Heart left ventricle (tissue), 16 donors: ENCODE measurements around the gene RBP5. TPM values are rescaled to one million over a fixed set of nuclear protein-coding genes. Genes with fewer than 3 reads are reported as not detected.
A peak's percentile ranks its signal among the peaks of the same experiment; 100 is the strongest.

Experiments
- ATAC-seq, 4 donors: fragments of 200-7000 bp; cut with Tn5 transposase; one replicate each; pipeline ENCODE4 v1.9.1; 2020 to 2022; ENCODE audit warnings: moderate library complexity in 4 of 4, mild to moderate bottlenecking in 3 of 4, moderate number of reproducible peaks in 1 of 4
- DNase-seq, 5 donors: peaks; one replicate each; pipeline ENCODE4 v3.0.0-alpha.2; 2020
- H3K27ac ChIP-seq, 12 donors: fragments of 200-600 bp; sonication (generic) in 4 of 12; one replicate each; pipeline versions ENCODE4 v1.5.0 to v1.8.0; 2016 to 2022; ENCODE audit warnings: mild to moderate bottlenecking in 2 of 12
- H3K27me3 ChIP-seq, 9 donors: fragments of 200-600 bp; sonication (generic) in 2 of 9; one replicate each; pipeline versions ENCODE4 v1.5.1 to v1.8.0; 2016 to 2022; ENCODE audit warnings: mild to moderate bottlenecking in 3 of 9
- H3K36me3 ChIP-seq, 9 donors: fragments of 200-600 bp; sonication (generic) in 2 of 9; one replicate each; pipeline versions ENCODE4 v1.5.0 to v1.8.0; 2018 to 2022; ENCODE audit warnings: mild to moderate bottlenecking in 2 of 9
- H3K4me1 ChIP-seq, 12 donors: fragments of 200-600 bp; sonication (generic) in 4 of 12; one replicate each; pipeline versions ENCODE4 v1.5.0 to v1.8.0; 2016 to 2022; ENCODE audit warnings: mild to moderate bottlenecking in 3 of 12
- H3K4me3 ChIP-seq, 12 donors: fragments of 200-600 bp; sonication (generic) in 4 of 12; one replicate each; pipeline versions ENCODE4 v1.5.0 to v1.8.0; 2017 to 2022; ENCODE audit warnings: mild to moderate bottlenecking in 9 of 12, moderate library complexity in 4 of 12
- H3K9me3 ChIP-seq, 12 donors: fragments of 200-600 bp; sonication (generic) in 4 of 12; one replicate each; pipeline versions ENCODE4 v1.5.0 to v1.8.0; 2016 to 2022; ENCODE audit warnings: mild to moderate bottlenecking in 1 of 12
- CTCF ChIP-seq, 12 donors: fragments of 200-600 bp; sonication (generic) in 4 of 12; IDR thresholded peaks; one replicate each; pipeline versions ENCODE4 v1.5.0 to v1.8.0; 2018 to 2022; ENCODE audit warnings: antibody characterized with exemption in 12 of 12, mild to moderate bottlenecking in 5 of 12
- POLR2A ChIP-seq, 2 donors: fragments of 450-650 bp; IDR thresholded peaks; one replicate each; pipeline ENCODE4 v1.6.1; 2017; ENCODE audit warnings: antibody characterized with exemption in 2 of 2, mild to moderate bottlenecking in 2 of 2, moderate library complexity in 2 of 2
- WGBS, 4 donors: extraction: QIAGEN DNeasy Blood & Tissue Kit in 2 of 4; methylation state at CpG; one replicate each; pipeline versions ENCODE4 v1.1.5 to v1.1.7; 2013 to 2018; 5-methylcytosine and 5-hydroxymethylcytosine counted together
- intact Hi-C, 10 donors: fragments of 100-400 bp; cut with DNase I; formaldehyde crosslinking; loops; one replicate each; pipeline versions ENCODE4 v1.11.1 to v1.14.2; 2022
- polyA plus RNA-seq, 2 donors: library from polyadenylated mRNA; stranded (reverse); fragments of 200-250 nt; gene quantifications; one replicate each; pipeline ENCODE4 v1.2.3, GENCODE V29; 2013
- total RNA-seq, 9 donors: library from RNA; depleted of rRNA in 2 of 9; stranded (reverse); fragments of >200 nt in 2 of 9; fragmentation: NEBNext Ultra II Directional in 3 of 9; extraction: Animal tissue kit (Norgen Biotek cat#: 25700) in 3 of 9; gene quantifications; one replicate each; pipeline versions ENCODE4 v1.1.0 to v1.2.4, GENCODE V29; 2016 to 2023
- donor health status: ischemic (EF 13 %, LVEDD 7.1; RV severe dilation, severe dysfunction).
- donor health status: healthy with polysubstance abuse.
- donor health status: DM: no; HTN: yes; CAD: no.
- donor health status: DM: no; HTN: no; CAD: no.
- donor health status: ischemic (EF 25% LVEDD 6.9; RV normal size, moderate dysfunction).
- donor health status: ischemic (EF 25% LVEDD 5.7; RV mildly dilated, moderate dysfunction).
- donor health status: healthy.
- donor health status: DM: yes; HTN: yes; CAD: no.
- donor health status: ischemic (EF 35%, LVEDD 5.7; RV mildly dilated, moderate dysfunction).
- donor health status: nonischemic (EF 11% LVEDD 7.7; RV severe dilation, severe dysfunction).
- donor health status: DM: yes; HTN: yes; CAD: no.
- donor health status: PGD.
- donor health status: ischemic (EF 29% LVEDD 5.4; RV normal size, mild dysfunction).
- donor health status: nonischemic (EF 23%, LVEDD 6.1; RV moderate dilation, normal function).

The RBP5 gene
- total and polyA plus RNA-seq, 11 donors, result 0.34 to 2.1 (median 0.90) TPM; not detected in 7

DNA sequence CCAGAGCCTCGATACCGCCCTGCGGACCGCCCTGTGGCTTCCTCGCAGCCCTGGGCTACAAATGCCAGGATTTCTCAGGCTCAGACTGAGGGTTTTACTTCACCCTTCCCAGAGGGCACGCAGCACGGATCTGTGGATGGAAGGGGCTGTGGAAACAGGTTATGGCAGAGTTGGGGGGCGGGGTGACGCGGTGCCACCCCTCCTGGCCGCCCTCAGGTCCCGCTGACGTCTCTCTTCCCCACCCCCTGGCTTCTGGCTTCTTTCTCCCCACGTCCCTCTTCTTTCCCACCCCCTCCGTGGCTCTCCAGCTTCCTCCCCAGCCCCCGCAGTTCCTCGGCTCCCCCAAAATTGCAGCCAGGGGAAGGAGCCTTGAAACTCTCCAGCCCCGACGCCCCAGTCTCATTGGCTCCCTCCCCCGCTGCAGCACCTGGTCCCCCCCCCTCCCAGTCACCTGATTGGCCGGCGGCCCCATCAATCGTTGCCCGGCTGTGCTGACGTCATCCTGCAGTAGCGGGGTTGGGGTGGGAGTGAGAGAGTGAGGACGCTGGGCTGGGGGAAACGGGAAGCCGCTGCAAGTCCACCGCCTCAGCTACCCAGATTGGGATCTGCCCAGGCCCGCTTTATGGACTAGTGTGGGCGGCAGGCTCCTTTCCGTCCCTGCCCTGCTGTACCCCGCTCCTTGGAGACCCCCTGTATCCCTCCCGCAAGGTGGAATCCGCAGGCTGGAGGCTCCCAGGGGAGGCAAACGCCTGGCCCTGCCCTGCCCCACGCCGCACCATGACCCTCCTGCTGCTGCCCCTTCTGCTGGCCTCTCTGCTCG is 1.4 kb upstream of the RBP5 start, which contains the start of gene CLSTN3:
Gene CLSTN3, plus strand, starts transcription at position 500 of the 820 bp plus-strand sequence. Its CDS starts 278 bp downstream, at position 778.
- peaks cover 0 to 19% (median 0%) of the 10 kb centered on the region in 9 donors for H3K27me3 ChIP-seq
- H3K4me3 ChIP-seq, result peak within 1 kb of the TSS; percentile 50 to 78 (median 64)
- H3K27ac ChIP-seq, result peak within 1 kb of the TSS in 10 of 12 donors; percentile 6 to 71 (median 48)
- WGBS, 4 donors, result 0 to 1% (median 0%) methylated on average over 24 to 40 of the region's 40 CpGs
- peak; percentile 81 to 93 (median 89) for DNase-seq
- peak; percentile 60 to 91 (median 82) for ATAC-seq
- H3K4me1 ChIP-seq, result peaks cover 0 to 29% (median 19%) of the 10 kb centered on the region in 12 donors
- no peaks in the 10 kb centered on the region for H3K9me3 ChIP-seq
- TF ChIP-seq POLR2A (IDR thresholded peaks at IDR 0.05) (no peak), CTCF (IDR thresholded peaks at IDR 0.05) (no peak)
- intact Hi-C loops, result loop anchor here in 1 of 10 donors (1.0 kb wide), 1 partner anchor 37 kb away; no protein-coding TSS in a partner anchor
- peaks cover 0 to 10% (median 0%) of the 10 kb centered on the region in 9 donors for H3K36me3 ChIP-seq

DNA sequence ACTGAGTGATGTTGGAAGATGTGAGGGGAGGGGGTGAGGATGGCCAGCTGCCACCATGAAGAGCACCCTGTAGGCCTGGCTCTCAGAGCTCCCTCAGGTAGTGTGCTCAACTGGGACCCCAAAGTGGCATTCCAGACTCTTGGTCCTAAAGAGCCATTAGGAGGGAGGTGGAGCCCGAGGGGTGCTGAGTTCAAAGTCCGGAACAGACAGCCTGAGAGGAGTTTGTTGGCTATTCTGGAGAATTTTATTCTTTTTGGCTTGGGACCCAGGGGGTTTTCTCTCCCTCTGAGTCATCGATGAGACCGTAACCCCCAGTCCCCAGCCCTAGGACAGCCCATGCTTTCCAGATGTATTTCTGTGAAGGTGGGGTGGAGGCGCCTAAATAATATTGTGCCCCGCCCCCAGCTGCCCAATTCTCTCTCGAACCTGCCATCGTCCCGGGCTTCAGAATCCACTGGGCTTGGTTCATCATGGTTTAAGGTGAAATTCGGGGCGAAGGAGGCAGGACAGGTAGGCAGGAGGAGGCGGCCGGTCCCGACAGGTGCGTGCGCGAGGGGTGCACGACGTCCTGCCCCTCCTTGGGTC is 690 bp upstream of the RBP5 start:
- Histone ChIP-seq H3K27ac (peak overlapping the region in 10 of 12 donors; percentile 6 to 70 (median 40)), H3K4me1 (peaks cover 0 to 29% (median 19%) of the 10 kb centered on the region in 12 donors), H3K4me3 (peak overlapping the region; percentile 50 to 78 (median 64)), H3K36me3 (peaks cover 0 to 5% (median 0%) of the 10 kb centered on the region in 9 donors), H3K9me3 (no peaks in the 10 kb centered on the region), H3K27me3 (peaks cover 0 to 19% (median 0%) of the 10 kb centered on the region in 9 donors)
- WGBS, 4 donors, result 6 to 14% (median 8%) methylated on average over 15 to 19 of the region's 19 CpGs
- no peak for ATAC-seq
- intact Hi-C loops, result no loop called here
- TF ChIP-seq POLR2A (IDR thresholded peaks at IDR 0.05) (no peak), CTCF (IDR thresholded peaks at IDR 0.05) (no peak)
- no peak for DNase-seq

DNA sequence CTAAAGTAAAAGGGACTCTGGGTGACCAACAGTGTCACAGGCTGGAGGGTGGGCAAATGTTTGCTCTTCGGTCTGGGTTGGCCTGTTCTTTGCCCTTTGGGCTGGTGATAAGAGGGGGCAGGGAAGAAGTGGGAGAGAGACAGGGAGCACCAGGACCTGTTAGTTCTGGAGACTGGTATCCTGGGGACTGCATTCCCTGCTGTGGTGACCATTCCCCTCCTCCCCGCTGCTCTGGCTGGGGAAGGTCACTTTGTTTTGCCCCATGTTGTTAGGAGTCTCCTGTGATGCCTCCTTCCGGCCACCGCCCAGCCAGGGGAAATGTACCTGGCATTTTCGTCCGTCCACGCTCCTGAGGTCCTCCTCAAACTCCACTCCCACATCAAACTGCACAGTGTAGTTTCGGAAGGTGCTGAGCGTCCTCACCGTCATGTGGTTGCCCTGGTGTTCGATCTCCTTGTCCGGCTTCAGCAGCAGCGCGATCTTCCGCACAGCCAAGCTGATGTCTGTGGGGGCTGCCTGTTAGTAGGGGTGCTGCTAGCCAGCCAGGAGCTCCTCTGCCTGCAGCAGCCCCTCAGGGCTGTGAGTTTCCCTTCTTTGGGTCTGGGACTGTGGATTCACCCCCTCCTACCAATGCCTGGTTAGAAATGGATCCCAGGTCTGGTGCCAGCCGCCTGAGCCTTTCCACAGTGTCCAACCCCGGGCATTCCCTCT is 618 bp downstream of the RBP5 start:
- intact Hi-C loops, result no loop called here
- H3K4me1 ChIP-seq, result peaks cover 0 to 36% (median 24%) of the 10 kb centered on the region in 12 donors
- no peaks in the 10 kb centered on the region for H3K9me3 ChIP-seq
- H3K36me3 ChIP-seq, result no peaks in the 10 kb centered on the region
- no peak overlapping the region for H3K27ac ChIP-seq
- ATAC-seq (no peak), DNase-seq (no peak)
- peaks cover 0 to 19% (median 0%) of the 10 kb centered on the region in 9 donors for H3K27me3 ChIP-seq
- WGBS, 4 donors, result 88 to 96% (median 89%) methylated on average over 16 to 17 of the region's 17 CpGs
- no peak for TF ChIP-seq CTCF (IDR thresholded peaks at IDR 0.05)
- TF ChIP-seq POLR2A (IDR thresholded peaks at IDR 0.05), result no peak
- no peak overlapping the region for H3K4me3 ChIP-seq
